Upper lobe of left lung (tissue), 4 donors: ENCODE results near the gene C11orf58.

Experiments
- CTCF ChIP-seq, 6 experiments: fragments of 450-650 bp in 4 of 6; fragments of 200-600 bp in 2 of 6; sonication (generic) in 2 of 6; IDR thresholded peaks; one replicate each; pipeline ENCODE4 v1.5.1; 2016 to 2019; ENCODE audit warnings: antibody characterized with exemption in 6 of 6
- EP300 ChIP-seq, 4 donors: sonication (generic); formaldehyde crosslinking; IDR thresholded peaks; one replicate each; pipeline ENCODE4 v1.5.1; 2017; ENCODE audit warnings: antibody characterized with exemption in 4 of 4, control low read depth in 2 of 4
- POLR2A ChIP-seq, 4 donors: fragments of 450-650 bp; IDR thresholded peaks; one replicate each; pipeline ENCODE4 v1.5.1; 2016 to 2017; ENCODE audit warnings: antibody characterized with exemption in 4 of 4, mild to moderate bottlenecking in 2 of 4
- POLR2AphosphoS5 ChIP-seq, 2 donors: sonication (generic); formaldehyde crosslinking; IDR thresholded peaks; one replicate each; pipeline ENCODE4 v1.5.1; 2017; ENCODE audit warnings: antibody characterized with exemption in 2 of 2

- no peak for TF ChIP-seq CTCF (IDR thresholded peaks at IDR 0.05)
- TF ChIP-seq POLR2AphosphoS5 (IDR thresholded peaks at IDR 0.05): no peak
- no peak for TF ChIP-seq POLR2A (IDR thresholded peaks at IDR 0.05)
- no peak for TF ChIP-seq EP300 (IDR thresholded peaks at IDR 0.05)
Observed at GRCh38 chr11:16745950-16746605, 7.6 kb downstream of the C11orf58 start.
